Testis (tissue), 2 donors: Measurements from ENCODE around the gene HDGFL2.

Experiments
- CTCF ChIP-seq, 3 experiments: fragments of 450-650 bp in 2 of 3; fragments of 200-600 bp in 1 of 3; sonication (generic) in 1 of 3; IDR thresholded peaks; one replicate each; pipeline ENCODE4 v1.5.1; 2016 to 2019; ENCODE audit warnings: antibody characterized with exemption in 3 of 3, mild to moderate bottlenecking in 2 of 3, moderate library complexity in 1 of 3
- POLR2A ChIP-seq: fragments of 450-650 bp; IDR thresholded peaks from one replicate; pipeline ENCODE4 v1.6.1; 2017; ENCODE audit warnings: antibody characterized with exemption, mild to moderate bottlenecking, moderate library complexity

GRCh38 chr19:4474514-4475022, 2.5 kb downstream of the HDGFL2 start:
- TF ChIP-seq CTCF (IDR thresholded peaks at IDR 0.05), result no peak
- TF ChIP-seq POLR2A, result no peak
